Measurements from ENCODE around the gene CDKL1. TPM values are rescaled to one million over a fixed set of nuclear protein-coding genes. Genes with fewer than 3 reads are reported as not detected.

CDKL1 gene
- total RNA-seq (14.1 and 22.8 TPM in 2 replicates), polyA plus RNA-seq (7.9 and 18.5 TPM in 2 replicates), polyA minus RNA-seq (ENCODE audit: low replicate concordance) (2.3 and 2.6 TPM in 2 replicates)
- polyA plus RNA-seq (2012), result 6.5 and 18.0 TPM in 2 replicates

- H3K9me3 ChIP-seq (ENCODE audit: control insufficient read depth, insufficient read depth, low read depth, low read length), result no peaks in the 10 kb centered on the region
- no peaks in the 10 kb centered on the region for H3K27me3 ChIP-seq (ENCODE audit: control insufficient read depth, insufficient read depth, low read length)
- H4K20me1 ChIP-seq (ENCODE audit: control insufficient read depth, extremely low read depth, insufficient read depth, low read length), result no peaks in the 10 kb centered on the region
- H3K79me2 ChIP-seq (ENCODE audit: control insufficient read depth, insufficient read depth, low read length), result no peaks in the 10 kb centered on the region
- H2AFZ ChIP-seq (ENCODE audit: low read length), result peak within 1 kb of the TSS; percentile 93
- DNase-seq (ENCODE audit: low read depth in 2 of 2), result peak; percentile 70 to 80
- H3K36me3 ChIP-seq (ENCODE audit: control insufficient read depth, insufficient read depth, low read length), result no peaks in the 10 kb centered on the region
- H3K27ac ChIP-seq (ENCODE audit: insufficient read depth, low read length), result peak within 1 kb of the TSS; percentile 86
- H3K4me1 ChIP-seq (ENCODE audit: control insufficient read depth, extremely low read depth, insufficient read depth, low read length), result peaks cover 16% of the 10 kb centered on the region
- TF ChIP-seq CTCF (conservative IDR thresholded peaks at IDR 0.05 in 1 of 2, IDR thresholded peaks at IDR 0.05 in 1 of 2; ENCODE audit: low read depth in 1 of 2, low read length in 2 of 2) (no peak), EZH2 (IDR thresholded peaks at IDR 0.05; ENCODE audit: low read length, missing control alignments) (no peak)
- H3K9ac ChIP-seq (ENCODE audit: insufficient read depth, low read length), result peak within 1 kb of the TSS; percentile 77
- peak within 1 kb of the TSS; percentile 66 to 83 (median 76) for H3K4me3 ChIP-seq (replicated peaks in 1 of 4; ENCODE audit: control extremely low read depth in 1 of 4, insufficient read depth in 1 of 4, low read depth in 3 of 4, low read length in 4 of 4)
- peak within 1 kb of the TSS; percentile 99 for H3K4me2 ChIP-seq (ENCODE audit: extremely low read depth, insufficient read depth, low read length)
These were observed at the start of gene CDKL1 for GRCh38 chr14:50396631-50397389. CDKL1 (minus strand) TSS chr14:50396881; CDS start chr14:50395868, 1,013 bp downstream.

GRCh38 chr14:50434528-50434927 is 37.8 kb upstream of the CDKL1 start:
- Histone ChIP-seq H3K79me2 (ENCODE audit: control insufficient read depth, insufficient read depth, low read length) (no peaks in the 10 kb centered on the region), H3K27ac (ENCODE audit: insufficient read depth, low read length) (no peak overlapping the region), H4K20me1 (ENCODE audit: control insufficient read depth, extremely low read depth, insufficient read depth, low read length) (no peaks in the 10 kb centered on the region), H3K36me3 (ENCODE audit: control insufficient read depth, insufficient read depth, low read length) (peaks cover 3% of the 10 kb centered on the region), H3K4me1 (ENCODE audit: control insufficient read depth, extremely low read depth, insufficient read depth, low read length) (no peaks in the 10 kb centered on the region), H3K4me3 (replicated peaks in 1 of 4; ENCODE audit: control extremely low read depth in 1 of 4, insufficient read depth in 1 of 4, low read depth in 3 of 4, low read length in 4 of 4) (no peak overlapping the region), H3K4me2 (ENCODE audit: extremely low read depth, insufficient read depth, low read length) (no peak overlapping the region), H3K27me3 (ENCODE audit: control insufficient read depth, insufficient read depth, low read length) (no peaks in the 10 kb centered on the region), H2AFZ (ENCODE audit: low read length) (no peak overlapping the region), H3K9me3 (ENCODE audit: control insufficient read depth, insufficient read depth, low read depth, low read length) (no peaks in the 10 kb centered on the region), H3K9ac (ENCODE audit: insufficient read depth, low read length) (no peak overlapping the region)
- TF ChIP-seq EZH2 (IDR thresholded peaks at IDR 0.05; ENCODE audit: low read length, missing control alignments) (no peak), CTCF (conservative IDR thresholded peaks at IDR 0.05 in 1 of 2, IDR thresholded peaks at IDR 0.05 in 1 of 2; ENCODE audit: low read depth in 1 of 2, low read length in 2 of 2) (no peak)
- DNase-seq (ENCODE audit: low read depth in 2 of 2), result no peak

DNA sequence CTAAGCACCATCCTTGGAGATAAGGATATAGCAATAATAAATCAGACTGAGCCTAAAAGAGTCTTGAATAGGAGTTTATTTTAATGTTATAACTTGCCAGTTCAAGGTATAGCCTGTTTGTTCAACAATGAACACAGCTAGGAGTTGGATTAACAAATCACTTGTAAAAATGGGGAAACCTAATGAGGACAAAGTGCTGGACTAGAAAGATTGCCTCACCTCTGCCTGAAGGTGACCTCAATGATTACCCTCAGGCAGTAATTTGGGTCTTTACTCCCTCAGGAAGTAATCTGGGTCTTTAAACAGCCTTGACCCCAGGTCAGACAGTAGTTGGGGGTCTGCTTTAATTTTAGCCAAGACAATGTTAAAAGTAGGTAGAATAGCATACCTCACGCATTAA is 35.5 kb upstream of the CDKL1 start:
- Histone ChIP-seq H3K4me1 (ENCODE audit: control insufficient read depth, extremely low read depth, insufficient read depth, low read length) (no peaks in the 10 kb centered on the region), H3K79me2 (ENCODE audit: control insufficient read depth, insufficient read depth, low read length) (no peaks in the 10 kb centered on the region), H3K27ac (ENCODE audit: insufficient read depth, low read length) (no peak overlapping the region), H3K9me3 (ENCODE audit: control insufficient read depth, insufficient read depth, low read depth, low read length) (no peaks in the 10 kb centered on the region), H2AFZ (ENCODE audit: low read length) (no peak overlapping the region), H3K4me3 (replicated peaks in 1 of 4; ENCODE audit: control extremely low read depth in 1 of 4, insufficient read depth in 1 of 4, low read depth in 3 of 4, low read length in 4 of 4) (no peak overlapping the region), H3K4me2 (ENCODE audit: extremely low read depth, insufficient read depth, low read length) (no peak overlapping the region), H3K36me3 (ENCODE audit: control insufficient read depth, insufficient read depth, low read length) (peaks cover 2% of the 10 kb centered on the region), H3K9ac (ENCODE audit: insufficient read depth, low read length) (no peak overlapping the region), H3K27me3 (ENCODE audit: control insufficient read depth, insufficient read depth, low read length) (no peaks in the 10 kb centered on the region), H4K20me1 (ENCODE audit: control insufficient read depth, extremely low read depth, insufficient read depth, low read length) (no peaks in the 10 kb centered on the region)
- TF ChIP-seq CTCF (conservative IDR thresholded peaks at IDR 0.05 in 1 of 2, IDR thresholded peaks at IDR 0.05 in 1 of 2; ENCODE audit: low read depth in 1 of 2, low read length in 2 of 2) (no peak), EZH2 (IDR thresholded peaks at IDR 0.05; ENCODE audit: low read length, missing control alignments) (no peak)
- no peak for DNase-seq (ENCODE audit: low read depth in 2 of 2)
